SK-N-SH treated with all-trans-retinoic acid at 6 μM for 48 hours (cell line): ENCODE results near the gene CNTNAP2.

Experiments used
- BACH2 ChIP-seq: fragments of 250-450 bp; sonication (Bioruptor Pico); IDR thresholded peaks from 2 replicates; pipeline ENCODE4 v1.9.0; 2021; ENCODE audit warnings: mild to moderate bottlenecking, borderline replicate concordance
- CREB5 ChIP-seq: fragments of 250-450 bp; sonication (Bioruptor Pico); IDR thresholded peaks from 2 replicates; pipeline ENCODE4 v1.5.1; 2020; ENCODE audit warnings: low read depth, mild to moderate bottlenecking, moderate library complexity
- CSRNP3 ChIP-seq: fragments of 250-450 bp; sonication (Bioruptor Pico); IDR thresholded peaks from 2 replicates; pipeline ENCODE4 v1.5.1; 2021; ENCODE audit warnings: mild to moderate bottlenecking, moderate library complexity
- GLIS3 ChIP-seq: fragments of 250-450 bp; sonication (Bioruptor Pico); IDR thresholded peaks from 2 replicates; pipeline ENCODE4 v1.5.0; 2020; ENCODE audit warnings: mild to moderate bottlenecking, moderate library complexity
- ISL1 ChIP-seq: fragments of 250-450 bp; sonication (Bioruptor Pico); IDR thresholded peaks from 2 replicates; pipeline ENCODE4 v2.1.2; 2022; ENCODE audit warnings: mild to moderate bottlenecking, moderate library complexity
- PATZ1 ChIP-seq: fragments of 250-450 bp; sonication (Bioruptor Pico); IDR thresholded peaks from 2 replicates; pipeline ENCODE4 v1.8.0; 2020; ENCODE audit warnings: mild to moderate bottlenecking, moderate library complexity, borderline replicate concordance
- RARB ChIP-seq: fragments of 250-450 bp; sonication (Bioruptor Pico); IDR thresholded peaks from 2 replicates; pipeline ENCODE4 v1.8.0; 2021; ENCODE audit warnings: mild to moderate bottlenecking, moderate library complexity
- SNAI2 ChIP-seq: fragments of 250-450 bp; sonication (Bioruptor Pico); IDR thresholded peaks from 2 replicates; pipeline ENCODE4 v1.5.0; 2020; ENCODE audit warnings: mild to moderate bottlenecking, moderate library complexity
- TCF4 ChIP-seq: fragments of 250-450 bp; sonication (Bioruptor Pico); IDR thresholded peaks from 2 replicates; pipeline ENCODE4 v1.8.0; 2021; ENCODE audit warnings: mild to moderate bottlenecking, moderate library complexity, borderline replicate concordance
- ZFP3 ChIP-seq: fragments of 250-450 bp; sonication (Bioruptor Pico); IDR thresholded peaks from 2 replicates; pipeline ENCODE4 v1.5.0; 2020; ENCODE audit warnings: mild to moderate bottlenecking, moderate library complexity
- ZNF565 ChIP-seq: fragments of 450-650 bp; formaldehyde crosslinking; conservative IDR thresholded peaks from 2 replicates; pipeline ENCODE4 v1.5.0; 2020; ENCODE audit warnings: low read depth, mild to moderate bottlenecking, moderate library complexity
- ZNF8 ChIP-seq: fragments of 450-650 bp; formaldehyde crosslinking; IDR thresholded peaks from 2 replicates; pipeline ENCODE4 v1.5.0; 2020; ENCODE audit warnings: mild to moderate bottlenecking, moderate library complexity
- TF ChIP-seq, protein P1 (sequence below): fragments of 250-450 bp; sonication (Bioruptor Pico); IDR thresholded peaks from 2 replicates; pipeline ENCODE4 v1.8.0; 2021; ENCODE audit warnings: low read depth, mild to moderate bottlenecking, moderate library complexity, borderline replicate concordance

- TF ChIP-seq RARB (CRISPR knock-in tag) (no peak), CSRNP3 (CRISPR knock-in tag) (no peak), SNAI2 (CRISPR knock-in tag) (no peak), BACH2 (CRISPR knock-in tag) (no peak), CREB5 (CRISPR knock-in tag) (no peak), GLIS3 (CRISPR knock-in tag) (no peak), PATZ1 (no peak), ISL1 (CRISPR knock-in tag) (no peak), ZNF565 (no peak), ZFP3 (no peak), ZNF8 (CRISPR knock-in tag) (no peak), TCF4 (no peak)
- TF ChIP-seq, protein P1, sequence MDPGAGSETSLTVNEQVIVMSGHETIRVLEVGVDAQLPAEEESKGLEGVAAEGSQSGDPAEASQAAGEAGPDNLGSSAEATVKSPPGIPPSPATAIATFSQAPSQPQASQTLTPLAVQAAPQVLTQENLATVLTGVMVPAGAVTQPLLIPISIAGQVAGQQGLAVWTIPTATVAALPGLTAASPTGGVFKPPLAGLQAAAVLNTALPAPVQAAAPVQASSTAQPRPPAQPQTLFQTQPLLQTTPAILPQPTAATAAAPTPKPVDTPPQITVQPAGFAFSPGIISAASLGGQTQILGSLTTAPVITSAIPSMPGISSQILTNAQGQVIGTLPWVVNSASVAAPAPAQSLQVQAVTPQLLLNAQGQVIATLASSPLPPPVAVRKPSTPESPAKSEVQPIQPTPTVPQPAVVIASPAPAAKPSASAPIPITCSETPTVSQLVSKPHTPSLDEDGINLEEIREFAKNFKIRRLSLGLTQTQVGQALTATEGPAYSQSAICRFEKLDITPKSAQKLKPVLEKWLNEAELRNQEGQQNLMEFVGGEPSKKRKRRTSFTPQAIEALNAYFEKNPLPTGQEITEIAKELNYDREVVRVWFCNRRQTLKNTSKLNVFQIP (CRISPR knock-in tag), result no peak
Observed at GRCh38 chr7:147170341-147171012, 1053.9 kb downstream of the CNTNAP2 start.
